HepG2 (cell line): ENCODE results near the gene EIF4E1B. TPM values are rescaled to one million over a fixed set of nuclear protein-coding genes. Genes with fewer than 3 reads are reported as not detected.

ENCODE experiments used
- ATAC-seq: fragments of 200-7000 bp; cut with Tn5 transposase; 3 replicates; pipeline ENCODE4 v1.9.1; 2020; ENCODE audit warnings: mild to moderate bottlenecking, moderate library complexity
- BruUV-seq: library from RNA; stranded (reverse); fragments of 400-500 nt; replicated peaks from 2 replicates; lab custom pipeline; 2021; lab: Mats Ljungman, UMichigan
- CTCF ChIA-PET: fragments of 300-600 bp; formaldehyde crosslinking; extraction: SDS; loops from one replicate; lab custom pipeline; 2021; ENCODE audit warnings: low total read pairs, inconsistent platforms, low intra/inter-chr PET ratio; lab: Yijun Ruan, JAX
- POLR2A ChIA-PET: fragments of 350-600 bp; sonication (Branson Sonifier 250); formaldehyde crosslinking; loops from one replicate; lab custom pipeline; 2020; ENCODE audit warnings: antibody characterized with exemption, inconsistent platforms; lab: Yijun Ruan, JAX
- DNase-seq: peaks from one replicate; pipeline ENCODE4 v3.0.0-alpha.2; 2015; ENCODE audit warnings: low spot score
- FAIRE-seq: peaks from 3 replicates; lab custom pipeline; 2011; peaks lifted over from hg19 to GRCh38; lab: Jason Lieb, UNC
- H2AFZ ChIP-seq: one replicate; pipeline ENCODE4 v1.6.1; 2011; ENCODE audit warnings: low read length, inconsistent platforms
- H3K27ac ChIP-seq: fragments of 300-600 bp; 3 replicates; pipeline ENCODE4 v1.8.0; 2011; ENCODE audit warnings: mixed run types, mild to moderate bottlenecking, mixed read lengths, low read length, inconsistent platforms; ENCODE audit not compliant: insufficient read depth; ENCODE audit errors: extremely low read length
- H3K27me3 ChIP-seq, 2 experiments: fragments of 200-600 bp in 1 of 2; 2 replicates in 1 of 2; 3 replicates in 1 of 2; pipeline versions ENCODE4 v1.6.0 to v1.8.0; 2011; ENCODE audit warnings: low read length in 2 of 2, mild to moderate bottlenecking in 2 of 2, moderate library complexity in 2 of 2, inconsistent platforms in 1 of 2; ENCODE audit not compliant: insufficient read depth in 2 of 2, control insufficient read depth in 1 of 2
- H3K36me3 ChIP-seq, 2 experiments: fragments of 200-600 bp in 1 of 2; replicated peaks in 1 of 2; 2 replicates in 1 of 2; 3 replicates in 1 of 2; pipeline versions ENCODE4 v1.5.1 to v1.8.0; 2011; ENCODE audit warnings: low read length in 2 of 2, inconsistent platforms in 1 of 2; ENCODE audit not compliant: insufficient read depth in 2 of 2, control insufficient read depth in 1 of 2
- H3K4me1 ChIP-seq: 2 replicates; pipeline ENCODE4 v1.5.1; 2012; ENCODE audit warnings: low read length, inconsistent platforms; ENCODE audit not compliant: insufficient read depth
- H3K4me2 ChIP-seq: 2 replicates; pipeline ENCODE4 v1.6.0; 2011; ENCODE audit warnings: low read depth, low read length, inconsistent platforms
- H3K4me3 ChIP-seq, 3 experiments: fragments of 200-600 bp in 1 of 3; sonication (generic), shearing (Covaris generic) in 1 of 3; replicated peaks in 1 of 3; 2 replicates each; pipeline ENCODE4 v1.5.1; 2011 to 2016; ENCODE audit warnings: low read length in 3 of 3, inconsistent platforms in 2 of 3, low read depth in 2 of 3, mild to moderate bottlenecking in 2 of 3, control low read depth in 1 of 3, mixed read lengths in 1 of 3; ENCODE audit not compliant: insufficient read depth in 1 of 3
- H3K79me2 ChIP-seq: one replicate; pipeline ENCODE4 v1.6.1; 2011; ENCODE audit warnings: low read length, inconsistent platforms; ENCODE audit not compliant: insufficient read depth
- H3K9ac ChIP-seq: 2 replicates; pipeline ENCODE4 v1.6.0; 2011; ENCODE audit warnings: mild to moderate bottlenecking, low read depth, low read length, inconsistent platforms; ENCODE audit not compliant: insufficient read depth
- H3K9me3 ChIP-seq: 2 replicates; pipeline ENCODE4 v1.5.1; 2012; ENCODE audit warnings: mild to moderate bottlenecking, low read length
- H4K20me1 ChIP-seq: 2 replicates; pipeline ENCODE4 v1.6.0; 2011; ENCODE audit warnings: inconsistent platforms, mild to moderate bottlenecking, low read length, moderate library complexity; ENCODE audit not compliant: insufficient read depth
- BRD4 ChIP-seq: sonication (generic); formaldehyde crosslinking; IDR thresholded peaks from 2 replicates; pipeline ENCODE4 v1.4.0; 2020; ENCODE audit warnings: missing genetic modification reagents
- CHD2 ChIP-seq: IDR thresholded peaks from 2 replicates; pipeline ENCODE4 v1.6.1; 2011; ENCODE audit warnings: low read depth, low read length, improper control_type of control experiment
- FOXA1 ChIP-seq, 2 experiments: fragments of 450-650 bp in 1 of 2; sonication (generic) in 1 of 2; formaldehyde crosslinking in 1 of 2; IDR thresholded peaks; 2 replicates each; pipeline versions ENCODE4 v1.4.0 to v1.6.1; 2016 to 2020; ENCODE audit warnings: missing genetic modification reagents in 1 of 2
- HDAC2 ChIP-seq: sonication (generic); formaldehyde crosslinking; IDR thresholded peaks from 2 replicates; pipeline ENCODE4 v1.4.0; 2020; ENCODE audit warnings: missing genetic modification reagents
- HOXA9 ChIP-seq: sonication (generic); formaldehyde crosslinking; IDR thresholded peaks from 2 replicates; pipeline ENCODE4 v1.8.1; 2022; ENCODE audit warnings: missing genetic modification reagents, mild to moderate bottlenecking, moderate library complexity, borderline replicate concordance
- IRX3 ChIP-seq: sonication (generic); formaldehyde crosslinking; IDR thresholded peaks from 2 replicates; pipeline ENCODE4 v1.8.1; 2023; ENCODE audit warnings: mild to moderate bottlenecking, low read depth, missing genetic modification reagents, borderline replicate concordance
- NCOA1 ChIP-seq: sonication (generic); formaldehyde crosslinking; IDR thresholded peaks from 2 replicates; pipeline ENCODE4 v1.9.0; 2021; ENCODE audit warnings: missing genetic modification reagents
- SMC3 ChIP-seq: IDR thresholded peaks from 2 replicates; pipeline ENCODE4 v1.6.1; 2011; ENCODE audit warnings: low read length, improper control_type of control experiment
- ZMYM4 ChIP-seq: sonication (generic); formaldehyde crosslinking; IDR thresholded peaks from 2 replicates; pipeline ENCODE4 v1.8.1; 2023; ENCODE audit warnings: mild to moderate bottlenecking, missing genetic modification reagents
- ZNF121 ChIP-seq: sonication (generic); formaldehyde crosslinking; IDR thresholded peaks from 2 replicates; pipeline ENCODE4 v1.5.0; 2020; ENCODE audit warnings: mild to moderate bottlenecking, missing genetic modification reagents
- ZNF468 ChIP-seq: sonication (generic); formaldehyde crosslinking; IDR thresholded peaks from 2 replicates; pipeline ENCODE4 v1.8.0; 2022; ENCODE audit warnings: mild to moderate bottlenecking, moderate library complexity, missing genetic modification reagents
- ZNF546 ChIP-seq: sonication (generic); formaldehyde crosslinking; conservative IDR thresholded peaks from 2 replicates; pipeline ENCODE4 v1.8.1; 2023; ENCODE audit warnings: mild to moderate bottlenecking, missing genetic modification reagents
- ZNF547 ChIP-seq: sonication (generic); formaldehyde crosslinking; IDR thresholded peaks from 2 replicates; pipeline ENCODE4 v1.5.1; 2020; ENCODE audit warnings: mild to moderate bottlenecking, missing genetic modification reagents
- ZNF670 ChIP-seq: sonication (generic); formaldehyde crosslinking; IDR thresholded peaks from 2 replicates; pipeline ENCODE4 v1.8.0; 2022; ENCODE audit warnings: mild to moderate bottlenecking, missing genetic modification reagents, borderline replicate concordance
- ZNF672 ChIP-seq: sonication (generic); formaldehyde crosslinking; IDR thresholded peaks from 2 replicates; pipeline ENCODE4 v1.8.1; 2022; ENCODE audit warnings: missing genetic modification reagents
- ZNF768 ChIP-seq: sonication (generic); formaldehyde crosslinking; IDR thresholded peaks from 2 replicates; pipeline ENCODE4 v1.4.0; 2020; ENCODE audit warnings: missing genetic modification reagents
- WGBS: methylation state at CpG from one replicate; pipeline ENCODE4 v1.1.6; 2017; ENCODE audit warnings: low lambda C conversion rate; 5-methylcytosine and 5-hydroxymethylcytosine counted together
- in situ Hi-C: cut with HindIII; loops from 2 replicates; pipeline ENCODE4 v1.10.0; 2017; ENCODE audit warnings: low pct_unique_long_range_greater_than_20kb; ENCODE audit not compliant: extremely low pct_ligation_motif_present
- intact Hi-C: fragments of 100-400 bp; cut with micrococcal nuclease; formaldehyde crosslinking; loops from one replicate; pipeline ENCODE4 v1.10.0; 2022; ENCODE audit not compliant: unreplicated experiment
- polyA plus RNA-seq, 8 experiments: library from polyadenylated mRNA; depleted of rRNA in 3 of 8; stranded (reverse) in 7 of 8; unstranded in 1 of 8; fragments of >200 nt; fragmentation: Illumina TruSeq in 4 of 8; extraction: Trizol in 4 of 8; gene quantifications; 2 replicates each; pipeline versions ENCODE4 v1.2.1 to v1.2.3, GENCODE V29; 2011 to 2016; ENCODE audit warnings: low read depth in 4 of 8, missing spikeins in 1 of 8, mixed read lengths in 1 of 8; ENCODE audit not compliant: insufficient read depth in 1 of 8
- total RNA-seq, 5 experiments: library from RNA; depleted of rRNA; stranded (reverse); fragments of >200 nt; fragmentation: Illumina TruSeq; extraction: Trizol; gene quantifications; 2 replicates each; pipeline ENCODE4 v1.2.3, GENCODE V29; 2016; ENCODE audit warnings: low read depth in 1 of 5
- TF ChIP-seq, protein P1 (sequence below): sonication (generic); formaldehyde crosslinking; conservative IDR thresholded peaks from 2 replicates; pipeline ENCODE4 v1.8.0; 2022; ENCODE audit warnings: mild to moderate bottlenecking, moderate library complexity, missing genetic modification reagents

The EIF4E1B gene
- total and polyA plus RNA-seq, 2 of the 13 experiments (the other 11 are each of a cell fraction or from before 2014, with no cell fraction given) = not detected

DNA sequence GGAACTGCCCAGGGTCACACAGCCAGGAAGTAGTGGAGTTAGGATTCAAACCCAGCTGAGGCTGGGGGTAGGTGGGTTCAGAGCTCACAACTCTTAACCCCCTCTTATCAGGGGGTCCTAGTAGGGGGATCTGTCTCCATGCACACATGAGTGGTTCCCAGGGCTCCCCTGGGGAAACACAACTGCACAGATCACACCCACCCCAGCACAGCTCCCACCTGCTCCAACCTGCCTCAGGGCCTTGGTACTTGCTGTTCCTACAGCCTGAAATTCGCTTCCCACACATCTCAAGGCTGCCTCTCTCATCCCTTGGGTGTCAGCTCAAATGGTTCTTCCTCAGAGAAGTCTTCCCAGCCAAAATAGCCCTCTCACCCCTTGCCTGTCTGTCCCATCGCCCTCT lies 5.0 kb upstream of the EIF4E1B start:
- Histone ChIP-seq H3K27ac (no peak overlapping the region), H3K36me3 (no peaks in the 10 kb centered on the region), H4K20me1 (no peaks in the 10 kb centered on the region), H3K79me2 (no peaks in the 10 kb centered on the region), H3K4me2 (no peak overlapping the region), H2AFZ (no peak overlapping the region), H3K9me3 (no peaks in the 10 kb centered on the region), H3K4me3 (no peak overlapping the region), H3K9ac (no peak overlapping the region), H3K4me1 (peaks cover 18% of the 10 kb centered on the region), H3K27me3 (peaks cover 19 to 87% of the 10 kb centered on the region in 2 experiments; a peak in 4 of 5 replicates)
- intact Hi-C loops (no loop called here), in situ Hi-C loops (no loop called here)
- TF ChIP-seq ZNF768 (peak; percentile 21; the same call in 1 of the 2 replicates), BRD4 (CRISPR knock-in tag) (no peak)
- DNase-seq (no peak), FAIRE-seq (no peak), ATAC-seq (no peak)
- ChIA-PET POLR2A (no interaction called here), CTCF (no interaction called here)
- no TSS peak for BruUV-seq
- 4% methylated on average over 2 of the region's 2 CpGs for WGBS

DNA sequence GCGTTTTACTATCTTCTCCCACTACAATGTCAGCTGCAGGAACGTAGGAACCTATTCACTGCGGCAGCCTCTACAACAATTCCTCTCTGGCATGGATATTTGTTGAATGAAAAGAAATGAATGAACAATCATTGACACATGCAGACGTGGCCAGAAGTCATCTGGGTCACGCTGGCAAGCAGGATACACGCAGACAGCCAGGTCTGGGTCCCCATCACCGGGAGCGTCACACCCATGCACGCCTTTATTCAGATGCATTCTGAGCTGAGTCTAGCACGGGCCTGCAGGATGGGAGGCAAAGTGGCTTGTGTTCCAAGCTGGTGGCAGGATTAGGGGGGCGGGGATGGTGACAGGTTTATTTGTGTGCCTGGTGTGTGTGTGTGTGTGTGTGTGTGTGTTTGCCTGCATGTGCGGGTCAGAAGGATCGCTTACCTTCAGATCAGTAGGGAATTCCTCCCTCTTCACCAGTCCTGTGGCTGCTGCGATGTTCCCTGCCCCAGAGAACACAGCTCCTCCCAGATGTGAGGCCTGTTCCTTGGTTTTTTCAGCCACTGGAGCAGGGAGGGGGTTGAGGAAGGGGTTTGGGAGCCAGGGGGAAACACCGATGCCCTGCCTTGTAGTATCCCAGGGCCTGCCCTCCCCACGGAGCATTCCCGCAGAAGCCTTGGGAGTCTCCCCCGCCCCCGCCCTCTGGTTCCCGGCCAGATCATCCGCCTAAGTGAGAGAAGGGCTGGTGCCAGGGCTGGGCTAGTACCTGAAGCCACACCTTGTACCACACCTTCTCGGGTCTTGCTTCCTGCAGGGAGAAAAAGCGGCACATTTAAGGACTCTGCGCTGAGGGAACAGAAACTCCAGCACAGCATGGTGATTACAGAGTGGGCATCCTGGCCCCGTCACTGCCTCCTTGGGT lies 4.3 kb upstream of the EIF4E1B start:
- Histone ChIP-seq H3K27ac (no peak overlapping the region), H3K9ac (no peak overlapping the region), H3K36me3 (no peaks in the 10 kb centered on the region), H3K27me3 (peaks cover 17 to 87% of the 10 kb centered on the region in 2 experiments; a peak in 4 of 5 replicates), H3K4me1 (peaks cover 26% of the 10 kb centered on the region), H3K9me3 (no peaks in the 10 kb centered on the region), H3K79me2 (no peaks in the 10 kb centered on the region), H3K4me2 (no peak overlapping the region), H4K20me1 (no peaks in the 10 kb centered on the region), H3K4me3 (no peak overlapping the region), H2AFZ (no peak overlapping the region)
- FAIRE-seq (no peak), ATAC-seq (no peak), DNase-seq (no peak)
- in situ Hi-C loops = no loop called here
- POLR2A ChIA-PET = no interaction called here
- CTCF ChIA-PET = no interaction called here
- 14% methylated on average over 18 of the region's 25 CpGs for WGBS
- no TSS peak for BruUV-seq
- intact Hi-C loops = no loop called here
- no peak for TF ChIP-seq ZMYM4 (CRISPR knock-in tag)
- TF ChIP-seq ZNF468 (CRISPR knock-in tag) = no peak
- TF ChIP-seq ZNF547 (CRISPR knock-in tag) = no peak
- TF ChIP-seq, protein P1, sequence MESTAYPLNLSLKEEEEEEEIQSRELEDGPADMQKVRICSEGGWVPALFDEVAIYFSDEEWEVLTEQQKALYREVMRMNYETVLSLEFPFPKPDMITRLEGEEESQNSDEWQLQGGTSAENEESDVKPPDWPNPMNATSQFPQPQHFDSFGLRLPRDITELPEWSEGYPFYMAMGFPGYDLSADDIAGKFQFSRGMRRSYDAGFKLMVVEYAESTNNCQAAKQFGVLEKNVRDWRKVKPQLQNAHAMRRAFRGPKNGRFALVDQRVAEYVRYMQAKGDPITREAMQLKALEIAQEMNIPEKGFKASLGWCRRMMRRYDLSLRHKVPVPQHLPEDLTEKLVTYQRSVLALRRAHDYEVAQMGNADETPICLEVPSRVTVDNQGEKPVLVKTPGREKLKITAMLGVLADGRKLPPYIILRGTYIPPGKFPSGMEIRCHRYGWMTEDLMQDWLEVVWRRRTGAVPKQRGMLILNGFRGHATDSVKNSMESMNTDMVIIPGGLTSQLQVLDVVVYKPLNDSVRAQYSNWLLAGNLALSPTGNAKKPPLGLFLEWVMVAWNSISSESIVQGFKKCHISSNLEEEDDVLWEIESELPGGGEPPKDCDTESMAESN (CRISPR knock-in tag) = no peak
- TF ChIP-seq ZNF670 (CRISPR knock-in tag) = no peak
- no peak for TF ChIP-seq NCOA1 (CRISPR knock-in tag)
- TF ChIP-seq HOXA9 (CRISPR knock-in tag) = no peak
- TF ChIP-seq FOXA1 (IDR thresholded peaks at IDR 0.05) = no peak
- TF ChIP-seq FOXA1 (CRISPR knock-in tag; IDR thresholded peaks at IDR 0.05) = no peak
- TF ChIP-seq ZNF546 (CRISPR knock-in tag) = no peak
- TF ChIP-seq ZNF121 (CRISPR knock-in tag) = no peak
- no peak for TF ChIP-seq ZNF672 (CRISPR knock-in tag)
- no peak for TF ChIP-seq HDAC2 (CRISPR knock-in tag)
- TF ChIP-seq IRX3 (CRISPR knock-in tag) = no peak
- TF ChIP-seq CHD2 = no peak
- TF ChIP-seq SMC3 = no peak
